ENCODE data around the gene ANKRD6.

Gene ANKRD6

DNA sequence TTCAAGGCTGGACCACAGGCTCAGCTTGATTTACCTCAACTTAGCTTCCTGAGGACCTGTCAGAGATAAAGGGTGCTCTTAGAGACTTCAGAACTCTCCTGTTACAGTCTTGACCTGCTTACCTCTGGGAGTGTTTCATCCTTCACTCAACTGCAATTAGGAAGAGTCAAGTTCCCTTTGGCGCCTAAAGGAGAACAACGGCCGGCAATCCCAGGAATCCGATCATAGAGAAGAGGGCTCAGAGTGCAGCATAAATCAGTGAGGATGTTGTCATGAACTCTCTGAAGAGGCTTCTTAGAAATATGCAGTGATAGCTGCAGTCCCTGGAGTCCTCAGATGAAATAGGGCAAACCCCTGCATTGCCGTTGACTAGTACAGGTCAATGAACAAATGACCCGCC is 169.2 kb downstream of the ANKRD6 start:
- no peak for DNase-seq
- intact Hi-C loops (cut with DNase I; ENCODE audit: low total_unique reads), result no loop called here
- Histone ChIP-seq H3K27ac (no peak overlapping the region), H3K4me3 (no peak overlapping the region), H3K9me3 (no peaks in the 10 kb centered on the region), H3K4me1 (peaks cover 0 to 25% (median 0%) of the 10 kb centered on the region in 4 donors), H3K27me3 (no peaks in the 10 kb centered on the region), H3K36me3 (peaks cover 0 to 27% (median 4%) of the 10 kb centered on the region in 3 donors)
- TF ChIP-seq, protein P1, sequence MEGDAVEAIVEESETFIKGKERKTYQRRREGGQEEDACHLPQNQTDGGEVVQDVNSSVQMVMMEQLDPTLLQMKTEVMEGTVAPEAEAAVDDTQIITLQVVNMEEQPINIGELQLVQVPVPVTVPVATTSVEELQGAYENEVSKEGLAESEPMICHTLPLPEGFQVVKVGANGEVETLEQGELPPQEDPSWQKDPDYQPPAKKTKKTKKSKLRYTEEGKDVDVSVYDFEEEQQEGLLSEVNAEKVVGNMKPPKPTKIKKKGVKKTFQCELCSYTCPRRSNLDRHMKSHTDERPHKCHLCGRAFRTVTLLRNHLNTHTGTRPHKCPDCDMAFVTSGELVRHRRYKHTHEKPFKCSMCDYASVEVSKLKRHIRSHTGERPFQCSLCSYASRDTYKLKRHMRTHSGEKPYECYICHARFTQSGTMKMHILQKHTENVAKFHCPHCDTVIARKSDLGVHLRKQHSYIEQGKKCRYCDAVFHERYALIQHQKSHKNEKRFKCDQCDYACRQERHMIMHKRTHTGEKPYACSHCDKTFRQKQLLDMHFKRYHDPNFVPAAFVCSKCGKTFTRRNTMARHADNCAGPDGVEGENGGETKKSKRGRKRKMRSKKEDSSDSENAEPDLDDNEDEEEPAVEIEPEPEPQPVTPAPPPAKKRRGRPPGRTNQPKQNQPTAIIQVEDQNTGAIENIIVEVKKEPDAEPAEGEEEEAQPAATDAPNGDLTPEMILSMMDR (IDR thresholded peaks at IDR 0.05), result no peak

DNA sequence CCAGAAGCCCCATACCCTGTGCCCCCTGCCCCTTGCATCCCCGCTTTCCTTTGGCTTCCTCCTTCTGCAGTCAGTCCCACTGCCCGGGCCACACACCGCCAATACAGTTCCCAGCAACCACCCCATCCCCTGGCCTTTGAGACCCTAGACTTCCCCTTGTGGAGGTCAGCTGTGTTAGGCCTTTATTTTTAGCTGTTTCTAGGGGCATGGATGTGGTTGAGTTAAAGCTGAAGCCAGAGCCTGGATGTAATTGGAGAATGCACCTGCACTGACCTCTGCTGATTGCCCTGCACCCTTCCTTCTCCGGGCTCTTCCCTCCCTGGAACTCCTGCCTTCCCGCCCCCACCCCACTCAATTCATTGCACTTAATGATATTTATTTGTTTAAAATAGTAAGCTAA is 171.7 kb downstream of the ANKRD6 start:
- TF ChIP-seq, protein P1 (IDR thresholded peaks at IDR 0.05), result no peak
- H3K4me1 ChIP-seq, result peaks cover 0 to 9% (median 0%) of the 10 kb centered on the region in 4 donors
- no peak overlapping the region for H3K4me3 ChIP-seq
- DNase-seq, result no peak
- H3K36me3 ChIP-seq, result peaks cover 0 to 27% (median 4%) of the 10 kb centered on the region in 3 donors
- intact Hi-C loops (cut with DNase I; ENCODE audit: low total_unique reads), result no loop called here
- no peaks in the 10 kb centered on the region for H3K27me3 ChIP-seq
- H3K9me3 ChIP-seq, result no peaks in the 10 kb centered on the region
- no peak overlapping the region for H3K27ac ChIP-seq

DNA sequence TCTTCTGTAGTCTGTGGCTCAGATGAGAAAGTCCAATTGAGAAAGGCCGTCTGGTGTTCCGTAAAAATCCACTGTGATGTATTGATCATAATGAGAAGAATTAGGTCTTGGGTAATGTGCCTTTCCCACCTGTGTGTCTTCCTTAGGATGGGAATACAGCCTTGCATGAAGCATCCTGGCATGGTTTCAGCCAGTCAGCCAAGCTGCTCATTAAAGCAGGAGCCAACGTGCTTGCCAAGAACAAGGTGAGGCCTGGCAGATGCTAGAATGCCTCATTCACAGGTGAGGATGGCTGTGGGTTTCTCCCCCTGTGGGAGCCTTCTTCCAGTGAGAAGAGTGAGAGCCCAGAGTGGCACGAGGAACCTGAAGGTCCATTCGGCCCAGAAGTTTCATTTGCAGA is 172.9 kb downstream of the ANKRD6 start:
- Histone ChIP-seq H3K9me3 (no peaks in the 10 kb centered on the region), H3K27me3 (no peaks in the 10 kb centered on the region), H3K36me3 (peaks cover 0 to 27% (median 4%) of the 10 kb centered on the region in 3 donors), H3K27ac (no peak overlapping the region), H3K4me3 (no peak overlapping the region), H3K4me1 (no peaks in the 10 kb centered on the region)
- TF ChIP-seq, protein P1 (IDR thresholded peaks at IDR 0.05), result no peak
- intact Hi-C loops (cut with DNase I; ENCODE audit: low total_unique reads), result no loop called here
- DNase-seq, result no peak

DNA sequence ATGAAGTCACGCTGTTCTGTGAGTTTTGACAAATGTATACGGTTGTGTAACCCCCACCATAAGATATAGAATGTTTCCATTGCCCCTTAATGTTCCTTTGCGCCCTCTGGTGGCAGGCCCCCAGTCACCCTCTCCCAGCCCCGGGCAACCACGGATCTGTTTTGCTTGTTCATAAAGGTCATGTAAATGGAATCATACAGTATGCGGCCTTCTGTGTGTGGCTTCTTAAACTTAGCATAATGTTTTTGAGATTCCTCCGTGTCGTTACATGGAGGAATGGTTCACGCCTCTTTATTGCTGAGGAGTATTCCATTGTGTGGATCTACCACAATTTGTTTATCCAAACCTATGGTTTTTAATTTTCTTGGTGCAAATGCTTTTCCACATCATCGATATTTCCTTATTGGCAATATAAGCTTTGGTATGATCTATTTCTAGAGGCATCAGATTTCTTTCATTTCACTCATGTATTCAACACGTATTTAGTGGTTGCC is 177.2 kb downstream of the ANKRD6 start:
- Histone ChIP-seq H3K9me3 (no peaks in the 10 kb centered on the region), H3K36me3 (peaks cover under 1 to 26% (median 4%) of the 10 kb centered on the region in 3 donors), H3K27me3 (no peaks in the 10 kb centered on the region), H3K4me1 (no peaks in the 10 kb centered on the region), H3K4me3 (no peak overlapping the region), H3K27ac (no peak overlapping the region)
- intact Hi-C loops (cut with DNase I; ENCODE audit: low total_unique reads), result loop anchor here (1.0 kb wide), 1 partner anchor 177 kb away; the partner anchor contains the start of gene ANKRD6
- TF ChIP-seq, protein P1 (IDR thresholded peaks at IDR 0.05), result peak; percentile 74 to 75
- peak; percentile 74 to 78 for DNase-seq

DNA sequence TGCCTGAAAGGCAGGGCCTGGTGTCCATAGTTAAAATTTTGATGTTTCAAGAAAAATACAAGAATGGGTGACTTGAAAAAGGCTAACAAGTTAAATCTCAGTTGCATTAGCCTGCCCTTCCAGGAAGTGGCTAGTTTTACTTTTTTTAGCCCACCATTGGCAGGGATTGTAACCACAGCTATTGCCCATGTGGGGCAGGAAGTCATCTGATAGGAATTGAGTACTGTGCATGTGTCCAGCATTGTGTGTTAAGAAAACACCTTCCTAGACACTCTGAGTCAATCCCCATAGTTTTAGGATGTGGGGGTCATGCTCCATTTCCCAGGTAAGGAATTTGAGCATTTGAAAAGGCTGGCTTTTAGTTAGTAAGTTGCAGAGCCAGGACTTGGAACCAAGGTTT is 178.7 kb downstream of the ANKRD6 start:
- no peak for DNase-seq
- H3K27ac ChIP-seq, result no peak overlapping the region
- H3K4me3 ChIP-seq, result no peak overlapping the region
- H3K4me1 ChIP-seq, result no peaks in the 10 kb centered on the region
- H3K27me3 ChIP-seq, result no peaks in the 10 kb centered on the region
- TF ChIP-seq, protein P1 (IDR thresholded peaks at IDR 0.05), result no peak
- intact Hi-C loops (cut with DNase I; ENCODE audit: low total_unique reads), result no loop called here
- H3K36me3 ChIP-seq, result peaks cover 0 to 21% (median 5%) of the 10 kb centered on the region in 3 donors
- no peaks in the 10 kb centered on the region for H3K9me3 ChIP-seq

DNA sequence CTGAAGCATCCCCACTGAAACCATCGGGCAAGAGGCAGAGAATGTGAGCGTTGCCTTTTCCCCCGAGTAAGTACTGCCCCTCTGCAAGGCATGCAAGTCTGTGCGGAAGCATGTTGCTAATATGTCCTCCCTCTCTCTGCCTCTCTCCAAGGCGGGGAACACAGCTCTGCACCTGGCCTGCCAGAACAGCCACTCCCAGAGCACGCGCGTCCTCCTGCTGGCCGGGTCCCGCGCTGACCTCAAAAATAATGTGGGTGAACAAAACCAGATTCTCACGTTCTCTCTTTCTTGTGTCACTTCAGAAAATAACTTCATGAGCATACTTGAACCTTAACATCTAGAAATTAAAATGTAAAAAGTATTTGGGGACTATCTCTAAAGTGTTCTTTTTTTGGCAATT is 179.2 kb downstream of the ANKRD6 start:
- intact Hi-C loops (cut with DNase I; ENCODE audit: low total_unique reads), result no loop called here
- no peak for DNase-seq
- TF ChIP-seq, protein P1 (IDR thresholded peaks at IDR 0.05), result no peak

More for the DNA sequence above, 179.2 kb downstream of the ANKRD6 start:
- Histone ChIP-seq H3K36me3 (peaks cover 0 to 26% (median 5%) of the 10 kb centered on the region in 3 donors), H3K4me1 (no peaks in the 10 kb centered on the region), H3K4me3 (no peak overlapping the region), H3K27me3 (no peaks in the 10 kb centered on the region), H3K9me3 (no peaks in the 10 kb centered on the region), H3K27ac (no peak overlapping the region)
